ENCODE results near the gene DTX4.

Gene DTX4

GRCh38 chr11:59206635-59207034 is 34.7 kb downstream of the DTX4 start:
- TF ChIP-seq CTCF (IDR thresholded peaks at IDR 0.05), result peak; percentile 80

GRCh38 chr11:59207988-59208451 is 36.1 kb downstream of the DTX4 start:
- TF ChIP-seq CTCF (IDR thresholded peaks at IDR 0.05), result peak; percentile 73

GRCh38 chr11:59208956-59209355 is 37.0 kb downstream of the DTX4 start:
- TF ChIP-seq CTCF (IDR thresholded peaks at IDR 0.05), result no peak

GRCh38 chr11:59212222-59212621 is 40.3 kb downstream of the DTX4 start:
- no peak for TF ChIP-seq CTCF (IDR thresholded peaks at IDR 0.05)

- no peak for TF ChIP-seq CTCF (IDR thresholded peaks at IDR 0.05)
These were observed 41.1 kb downstream of the DTX4 start, which contains the start of gene MPEG1 for GRCh38 chr11:59212744-59213631. Gene MPEG1 (minus strand): TSS chr11:59212927. CDS start chr11:59212865, 62 bp downstream.

GRCh38 chr11:59214141-59214893 is 42.4 kb downstream of the DTX4 start:
- TF ChIP-seq CTCF (IDR thresholded peaks at IDR 0.05), result no peak

- no peak for TF ChIP-seq CTCF (IDR thresholded peaks at IDR 0.05)
These were observed 45.0 kb downstream of the DTX4 start for GRCh38 chr11:59216641-59217564.
